ENCODE measurements around the gene FAM98B.

- no peak for TF ChIP-seq CTCF (IDR thresholded peaks at IDR 0.05; ENCODE audit: low read length)
- no peak for TF ChIP-seq EZH2 (optimal IDR thresholded peaks at IDR 0.05; ENCODE audit: low read depth, low read length)
These were observed 50.9 kb downstream of the FAM98B start for GRCh38 chr15:38504680-38505467.

Measured in MM.1S (cell line).